Measurements from ENCODE around the gene KCNQ5.

DNA sequence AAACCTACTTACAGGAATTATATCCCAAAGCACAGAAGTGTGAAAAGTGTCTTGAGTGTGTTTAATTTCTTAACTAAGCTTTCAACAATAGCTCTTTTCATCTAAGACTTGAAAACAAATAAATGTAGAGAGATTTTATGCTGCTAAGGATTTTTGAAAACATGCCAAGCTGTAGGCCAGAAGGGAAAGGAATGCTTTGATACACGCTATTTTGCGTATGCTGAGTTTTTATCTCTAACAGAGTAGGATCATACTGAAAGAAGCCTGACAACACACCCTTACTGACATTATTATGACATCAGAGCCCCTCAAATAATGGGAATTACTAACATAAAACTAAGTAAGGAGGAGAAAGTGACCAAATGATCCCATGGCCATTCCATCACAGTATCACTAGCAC is 338.0 kb downstream of the KCNQ5 start:
- TF ChIP-seq, protein P1, sequence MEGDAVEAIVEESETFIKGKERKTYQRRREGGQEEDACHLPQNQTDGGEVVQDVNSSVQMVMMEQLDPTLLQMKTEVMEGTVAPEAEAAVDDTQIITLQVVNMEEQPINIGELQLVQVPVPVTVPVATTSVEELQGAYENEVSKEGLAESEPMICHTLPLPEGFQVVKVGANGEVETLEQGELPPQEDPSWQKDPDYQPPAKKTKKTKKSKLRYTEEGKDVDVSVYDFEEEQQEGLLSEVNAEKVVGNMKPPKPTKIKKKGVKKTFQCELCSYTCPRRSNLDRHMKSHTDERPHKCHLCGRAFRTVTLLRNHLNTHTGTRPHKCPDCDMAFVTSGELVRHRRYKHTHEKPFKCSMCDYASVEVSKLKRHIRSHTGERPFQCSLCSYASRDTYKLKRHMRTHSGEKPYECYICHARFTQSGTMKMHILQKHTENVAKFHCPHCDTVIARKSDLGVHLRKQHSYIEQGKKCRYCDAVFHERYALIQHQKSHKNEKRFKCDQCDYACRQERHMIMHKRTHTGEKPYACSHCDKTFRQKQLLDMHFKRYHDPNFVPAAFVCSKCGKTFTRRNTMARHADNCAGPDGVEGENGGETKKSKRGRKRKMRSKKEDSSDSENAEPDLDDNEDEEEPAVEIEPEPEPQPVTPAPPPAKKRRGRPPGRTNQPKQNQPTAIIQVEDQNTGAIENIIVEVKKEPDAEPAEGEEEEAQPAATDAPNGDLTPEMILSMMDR (IDR thresholded peaks at IDR 0.05; ENCODE audit: low read depth, low read length, poor library complexity, severe bottlenecking) = no peak
- no peak for TF ChIP-seq EZH2phosphoT487 (IDR thresholded peaks at IDR 0.05; ENCODE audit: borderline replicate concordance, low read length)

Data from DOHH2 (cell line).